DOHH2 (cell line): Measurements from ENCODE around the gene KAT2B.

ENCODE experiments used
- H3F3A ChIP-seq: fragments of 200-600 bp; sonication (generic), shearing (Covaris generic); 2 replicates; pipeline ENCODE4 v1.6.0; 2016; ENCODE audit warnings: antibody characterized with exemption, mild to moderate bottlenecking; ENCODE audit not compliant: control insufficient read depth, insufficient read depth
- H3K27ac ChIP-seq: fragments of 200-600 bp; sonication (generic); 2 replicates; pipeline ENCODE4 v1.5.1; 2014; ENCODE audit warnings: low read depth, mild to moderate bottlenecking, low read length, moderate library complexity
- H3K27me3 ChIP-seq: fragments of 200-600 bp; sonication (generic); 2 replicates; pipeline ENCODE4 v1.6.1; 2014; ENCODE audit warnings: mild to moderate bottlenecking, low read length, mixed read lengths; ENCODE audit not compliant: control insufficient read depth
- H3K36me3 ChIP-seq: fragments of 200-600 bp; sonication (generic); 2 replicates; pipeline ENCODE4 v1.6.1; 2014; ENCODE audit warnings: mild to moderate bottlenecking, low read length, moderate library complexity, mixed read lengths; ENCODE audit not compliant: control insufficient read depth
- H3K4me1 ChIP-seq: fragments of 200-600 bp; sonication (generic); 2 replicates; pipeline ENCODE4 v1.6.1; 2014; ENCODE audit warnings: mild to moderate bottlenecking, low read length, mixed read lengths; ENCODE audit not compliant: control insufficient read depth
- H3K4me2 ChIP-seq: fragments of 200-600 bp; sonication (generic); 2 replicates; pipeline ENCODE4 v1.6.0; 2014; ENCODE audit warnings: mild to moderate bottlenecking, low read length, moderate library complexity
- H3K4me3 ChIP-seq: fragments of 200-600 bp; sonication (generic); 2 replicates; pipeline ENCODE4 v1.5.1; 2014; ENCODE audit warnings: mild to moderate bottlenecking, low read length, mixed read lengths
- H3K79me2 ChIP-seq: fragments of 200-600 bp; sonication (generic); 2 replicates; pipeline ENCODE4 v1.6.1; 2014; ENCODE audit warnings: mild to moderate bottlenecking, low read length, mixed read lengths; ENCODE audit not compliant: control insufficient read depth
- H3K9me2 ChIP-seq: fragments of 200-600 bp; sonication (generic); replicated peaks from 2 replicates; pipeline ENCODE4 v1.6.1; 2014; ENCODE audit warnings: mild to moderate bottlenecking, low read length, mixed read lengths; ENCODE audit not compliant: control insufficient read depth
- H3K9me3 ChIP-seq: fragments of 200-600 bp; sonication (generic); 2 replicates; pipeline ENCODE4 v1.6.1; 2014; ENCODE audit warnings: antibody characterized with exemption, low read length, mixed read lengths; ENCODE audit not compliant: control insufficient read depth, insufficient read depth
- H4K20me1 ChIP-seq: fragments of 200-600 bp; sonication (generic); 2 replicates; pipeline ENCODE4 v1.6.0; 2014; ENCODE audit warnings: low read depth, mild to moderate bottlenecking, antibody characterized with exemption, low read length, moderate library complexity; ENCODE audit not compliant: control insufficient read depth, insufficient read depth
- CTCF ChIP-seq: fragments of 200-600 bp; sonication (generic); IDR thresholded peaks from one replicate; pipeline ENCODE4 v1.5.1; 2014; ENCODE audit warnings: antibody characterized with exemption, mild to moderate bottlenecking, low read depth, low read length; ENCODE audit not compliant: poor library complexity, severe bottlenecking
- EZH2phosphoT487 ChIP-seq: fragments of 200-600 bp; sonication (generic); IDR thresholded peaks from 2 replicates; pipeline ENCODE4 v1.6.1; 2017; ENCODE audit warnings: borderline replicate concordance, mild to moderate bottlenecking, antibody characterized with exemption, low read length, moderate library complexity, mixed read lengths

Gene KAT2B

DNA sequence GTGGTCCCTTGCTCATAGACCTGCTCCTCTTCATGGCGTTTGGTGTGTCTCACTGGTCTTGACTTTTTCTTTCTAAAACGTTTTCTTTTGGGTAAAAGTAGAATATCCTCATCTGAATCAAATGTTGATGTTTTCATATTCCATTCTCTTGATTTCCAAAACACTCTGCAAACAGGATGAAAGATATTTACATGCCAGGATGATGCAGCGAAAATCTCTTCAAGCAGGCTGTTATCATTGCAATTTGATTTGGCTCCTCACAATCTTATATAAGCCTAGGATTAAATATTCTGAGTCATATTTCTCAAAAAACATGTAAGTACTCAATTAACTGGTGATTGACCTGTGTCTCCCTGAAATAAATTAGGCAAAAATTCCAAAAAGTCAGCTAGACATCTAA is 38.3 kb upstream of the KAT2B start:
- no peak overlapping the region for H3K27ac ChIP-seq
- no peaks in the 10 kb centered on the region for H3K79me2 ChIP-seq
- no peaks in the 10 kb centered on the region for H3K36me3 ChIP-seq
- no peak overlapping the region for H3K4me2 ChIP-seq
- H3K27me3 ChIP-seq, result no peaks in the 10 kb centered on the region
- TF ChIP-seq CTCF (no peak), EZH2phosphoT487 (no peak)
- H3K4me1 ChIP-seq, result no peaks in the 10 kb centered on the region
- H4K20me1 ChIP-seq, result no peaks in the 10 kb centered on the region
- no peaks in the 10 kb centered on the region for H3F3A ChIP-seq
- H3K9me2 ChIP-seq, result no peaks in the 10 kb centered on the region
- H3K4me3 ChIP-seq, result no peak overlapping the region
- H3K9me3 ChIP-seq, result no peaks in the 10 kb centered on the region

GRCh38 chr3:20007960-20008359 is 32.3 kb upstream of the KAT2B start:
- H3K27me3 ChIP-seq, result no peaks in the 10 kb centered on the region
- H3K79me2 ChIP-seq, result no peaks in the 10 kb centered on the region
- TF ChIP-seq CTCF, result no peak
- no peak for TF ChIP-seq EZH2phosphoT487
- no peak overlapping the region for H3K4me2 ChIP-seq
- H3K36me3 ChIP-seq, result no peaks in the 10 kb centered on the region
- H3K9me2 ChIP-seq, result no peaks in the 10 kb centered on the region
- no peaks in the 10 kb centered on the region for H3K4me1 ChIP-seq
- H4K20me1 ChIP-seq, result no peaks in the 10 kb centered on the region
- H3K27ac ChIP-seq, result no peak overlapping the region
- H3K4me3 ChIP-seq, result no peak overlapping the region
- no peaks in the 10 kb centered on the region for H3K9me3 ChIP-seq
- no peaks in the 10 kb centered on the region for H3F3A ChIP-seq

- Histone ChIP-seq H3K4me3 (no peak overlapping the region), H3K27ac (no peak overlapping the region), H3K9me3 (no peaks in the 10 kb centered on the region), H3K4me1 (no peaks in the 10 kb centered on the region), H3F3A (no peaks in the 10 kb centered on the region), H3K36me3 (no peaks in the 10 kb centered on the region), H3K79me2 (no peaks in the 10 kb centered on the region), H3K4me2 (no peak overlapping the region), H4K20me1 (no peaks in the 10 kb centered on the region), H3K27me3 (no peaks in the 10 kb centered on the region), H3K9me2 (no peaks in the 10 kb centered on the region)
- no peak for TF ChIP-seq EZH2phosphoT487
- no peak for TF ChIP-seq CTCF
These were observed 31.6 kb upstream of the KAT2B start for GRCh38 chr3:20008646-20009045.

GRCh38 chr3:20012164-20012563 is 28.1 kb upstream of the KAT2B start, which contains the start of gene PP2D1:
TSS of gene PP2D1 (minus strand) at chr3:20012264. CDS start at chr3:20012072, 192 bp downstream.
- Histone ChIP-seq H3K9me2 (no peaks in the 10 kb centered on the region), H3K4me2 (no peak within 1 kb of the TSS), H3K27me3 (no peaks in the 10 kb centered on the region), H3K27ac (no peak within 1 kb of the TSS), H3K4me1 (no peaks in the 10 kb centered on the region), H3K79me2 (no peaks in the 10 kb centered on the region), H3K4me3 (no peak within 1 kb of the TSS), H3K9me3 (no peaks in the 10 kb centered on the region), H3F3A (no peaks in the 10 kb centered on the region), H3K36me3 (no peaks in the 10 kb centered on the region), H4K20me1 (no peaks in the 10 kb centered on the region)
- TF ChIP-seq CTCF (no peak), EZH2phosphoT487 (no peak)
